Measurements from ENCODE around the gene NEURL1.
"Not testable (repeated sequence)": the region's sequence is repeated elsewhere in the genome, so short reads cannot be mapped to it uniquely, and the experiment has no call there.

NEURL1 gene

DNA sequence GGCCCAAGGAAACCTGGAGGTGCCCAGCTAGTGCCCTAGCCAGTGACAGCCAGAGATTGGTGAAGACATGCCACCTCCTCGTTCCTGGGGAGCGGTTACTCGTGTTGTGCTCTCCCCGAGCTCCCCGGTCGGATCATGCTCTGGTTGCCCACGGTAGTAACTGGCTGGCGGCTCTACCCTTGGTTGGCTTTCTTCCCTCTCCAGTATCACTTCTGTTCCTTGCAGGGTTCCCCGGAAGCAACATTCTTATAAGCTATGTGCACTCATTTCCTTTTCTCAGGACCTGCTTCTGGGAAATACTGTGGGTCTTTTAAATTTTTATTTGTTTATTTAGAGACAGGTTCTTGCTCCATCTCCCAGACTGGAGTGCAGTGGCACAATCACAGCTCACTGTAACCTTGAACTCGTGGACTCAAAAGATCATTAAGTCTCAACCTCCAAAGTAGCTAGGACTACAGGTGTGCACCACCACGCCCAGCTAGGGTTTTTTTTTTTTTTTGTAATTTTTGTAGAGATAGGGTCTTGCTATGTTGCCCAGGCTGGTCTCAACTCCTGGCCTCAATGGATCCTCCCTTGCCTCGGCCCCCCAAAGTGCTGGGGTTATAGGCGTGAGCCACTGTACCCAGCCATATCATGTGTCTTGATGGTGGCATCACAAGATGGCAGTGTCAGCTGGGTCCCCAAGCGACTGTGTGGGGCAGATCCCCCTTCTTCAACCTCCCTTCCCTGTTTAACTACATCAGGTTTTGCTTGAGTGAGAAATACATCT, 27.9 kb upstream of the NEURL1 start:
- no peak for DNase-seq

DNA sequence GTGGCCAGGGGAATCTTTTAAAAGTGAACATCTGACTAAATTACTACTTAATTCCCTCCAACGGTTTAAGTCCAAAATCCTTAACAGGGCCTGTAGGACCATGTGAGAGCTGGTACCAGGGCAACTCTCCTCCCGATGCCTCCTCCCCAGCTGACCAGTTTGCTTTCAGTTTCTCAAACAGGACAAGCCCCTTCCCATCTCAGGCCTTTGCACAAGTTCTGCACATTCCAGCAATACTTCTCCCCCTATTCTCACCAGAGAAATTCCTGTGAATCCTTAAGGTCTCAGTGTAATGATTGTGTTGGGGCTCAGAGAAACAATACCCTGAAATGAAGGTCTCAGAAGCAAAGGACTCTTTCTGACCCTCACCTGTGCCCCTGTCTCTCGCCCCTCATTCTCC, 26.8 kb upstream of the NEURL1 start:
- no peak for DNase-seq

DNA sequence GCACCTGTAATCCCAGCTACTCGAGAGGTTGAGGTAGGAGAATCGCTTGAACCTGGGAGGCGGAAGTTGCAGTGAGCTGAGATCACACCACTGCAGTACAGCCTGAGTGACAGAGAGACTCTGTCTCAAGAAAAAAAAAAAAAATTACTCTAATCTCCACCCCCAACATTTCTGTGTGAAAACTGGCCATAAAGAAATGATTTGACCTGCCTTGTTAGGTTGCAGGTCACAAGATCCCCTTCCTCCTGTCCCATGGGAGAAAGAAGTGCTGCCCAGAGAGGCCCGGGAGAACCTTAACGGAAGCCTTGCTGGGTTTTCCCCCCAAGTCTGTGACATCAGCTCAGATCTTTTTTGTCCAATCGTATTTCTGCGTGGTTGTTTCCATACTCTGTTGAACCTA, 26.1 kb upstream of the NEURL1 start:
- DNase-seq: no peak

DNA sequence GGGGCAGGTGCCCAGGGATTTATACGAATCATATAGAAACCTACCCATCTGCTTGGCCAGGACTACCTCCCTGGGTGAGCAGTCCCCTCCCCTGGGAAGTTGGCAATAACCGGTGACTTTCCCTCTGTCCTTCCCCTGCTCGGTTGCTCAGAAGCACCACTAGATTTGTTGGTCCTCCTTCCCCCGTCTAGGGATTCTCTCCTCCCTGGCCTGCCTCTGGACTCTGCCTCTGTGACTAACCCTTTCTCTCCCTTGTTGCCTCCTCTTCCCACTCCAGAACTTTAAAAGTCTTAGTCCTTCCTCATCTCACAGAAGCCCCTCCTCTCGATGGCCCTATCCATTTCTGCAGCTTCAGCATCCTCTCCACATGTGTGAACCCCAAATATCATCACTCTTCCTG, 24.3 kb upstream of the NEURL1 start:
- no peak for DNase-seq

DNA sequence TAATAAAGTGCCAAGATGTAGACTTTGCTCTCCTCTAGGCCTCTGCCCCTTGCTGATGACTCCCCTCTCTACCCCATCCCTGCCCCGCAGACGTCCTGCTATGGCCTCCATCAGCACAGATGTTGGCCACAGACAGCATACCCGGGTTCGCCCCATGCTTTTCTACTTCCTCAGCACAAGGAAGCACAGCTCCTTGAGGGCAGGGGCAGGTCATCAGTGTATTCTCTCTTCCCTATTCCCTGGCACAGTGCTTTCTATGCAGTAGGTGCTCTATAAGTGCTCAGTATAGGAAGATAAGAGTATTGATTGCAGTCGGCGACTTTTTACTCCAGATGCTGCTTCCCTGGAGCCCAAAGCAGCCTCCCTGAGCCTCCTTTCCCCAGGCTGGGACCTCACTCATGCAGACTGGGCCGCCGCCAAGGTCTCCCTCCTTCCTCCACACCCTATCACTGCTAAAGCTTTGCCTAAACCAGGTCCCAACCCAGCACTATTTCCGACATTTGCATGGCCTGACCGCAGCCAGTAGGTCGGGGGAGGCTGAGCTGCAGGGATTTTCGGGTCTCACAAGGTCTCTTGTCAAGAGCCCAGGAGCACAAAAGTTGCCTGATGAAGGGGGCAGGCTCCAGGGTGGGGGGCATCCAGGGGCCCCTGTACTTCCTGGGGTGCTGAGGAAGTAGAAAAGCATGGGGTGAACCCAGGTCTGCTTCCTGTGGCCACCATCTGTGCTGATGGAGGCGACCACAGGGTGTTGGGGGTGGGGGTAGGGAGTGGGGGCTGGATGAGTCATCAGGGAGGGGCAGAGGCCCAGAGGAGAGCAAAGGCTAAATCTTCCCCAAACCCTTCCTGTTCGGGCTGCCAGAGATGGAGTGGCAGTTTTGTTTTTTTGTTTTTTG, 22.5 kb upstream of the NEURL1 start:
- DNase-seq: peak; percentile 68

DNA sequence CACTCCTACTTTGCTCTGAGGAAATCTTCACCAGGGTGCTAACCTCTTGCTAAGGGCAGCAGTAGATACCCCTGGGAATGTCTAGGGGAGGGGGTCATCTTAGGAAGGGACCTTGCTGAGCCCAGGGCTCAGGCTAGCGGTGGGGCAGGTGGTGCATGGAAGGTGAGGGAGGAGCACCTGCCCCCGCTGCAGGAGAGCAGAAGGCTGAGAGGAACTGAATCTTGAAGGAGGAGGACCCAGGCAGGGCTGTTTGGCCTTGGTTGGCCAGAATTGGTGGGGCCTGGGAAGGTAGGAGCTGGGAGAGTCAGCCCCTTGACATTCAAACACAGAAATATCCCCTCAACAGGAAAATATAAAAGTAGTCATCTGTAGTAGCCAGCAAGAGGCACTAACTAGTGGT, 21.5 kb upstream of the NEURL1 start:
- no peak for DNase-seq

DNA sequence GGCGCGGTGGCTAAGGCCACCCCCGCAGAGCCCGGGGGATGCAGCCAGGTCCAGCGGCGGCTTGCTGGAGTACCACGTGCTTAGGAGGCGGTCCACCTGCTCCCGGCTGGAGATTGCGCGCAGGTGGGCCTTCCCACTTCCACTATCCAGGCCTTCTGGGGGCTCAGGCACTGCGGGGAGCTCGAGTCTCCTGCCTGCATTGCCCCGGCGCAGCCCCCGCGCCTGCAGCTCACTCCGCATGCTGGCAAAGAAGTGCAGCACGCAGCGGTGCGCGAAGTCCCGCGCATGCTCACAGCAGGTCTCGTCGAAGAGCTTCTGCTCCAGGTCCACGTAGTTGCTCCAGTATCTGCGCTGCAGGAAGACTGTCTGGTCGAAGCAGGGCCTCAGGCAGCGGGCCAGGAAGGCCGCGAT, 20.2 kb upstream of the NEURL1 start:
- DNase-seq: no peak

DNA sequence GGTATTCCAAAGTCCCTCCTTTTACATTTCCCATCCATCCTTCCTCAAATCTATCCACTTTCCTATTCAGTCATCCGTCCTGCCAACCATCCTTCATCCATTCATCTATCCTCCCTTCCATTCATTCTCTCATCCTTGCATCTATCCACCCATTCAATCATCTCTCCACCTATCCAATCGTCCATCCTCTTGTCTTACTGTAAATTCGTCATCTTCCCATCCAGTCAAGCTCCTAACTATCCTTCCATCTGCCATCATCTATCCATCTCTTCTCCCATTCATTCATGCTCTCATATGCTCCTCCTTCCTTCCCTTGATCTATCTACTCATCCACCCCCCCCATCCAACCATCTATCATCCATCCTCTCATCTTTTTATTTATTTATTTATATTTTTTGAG, 19.4 kb upstream of the NEURL1 start:
- no peak for DNase-seq

DNA sequence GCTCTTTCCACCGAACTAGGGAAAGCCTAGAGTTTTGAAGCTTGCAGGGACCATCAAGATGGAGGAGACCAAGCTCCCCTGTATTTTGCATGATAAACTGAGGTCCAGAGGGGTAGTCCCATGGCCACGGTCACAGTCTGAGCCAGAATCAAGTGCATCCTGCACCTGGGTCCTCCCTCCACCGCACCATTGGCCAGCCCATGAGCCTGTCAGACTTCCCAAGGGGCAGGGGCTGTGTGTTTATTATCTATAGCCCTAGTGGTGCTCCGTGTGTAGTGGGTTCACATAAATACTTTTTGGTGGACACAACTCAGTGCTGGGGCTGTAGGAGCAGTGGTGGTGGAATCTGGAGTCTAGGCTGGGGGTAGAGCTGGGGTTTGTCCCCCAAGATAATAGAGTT, 18.1 kb upstream of the NEURL1 start:
- no peak for DNase-seq

DNA sequence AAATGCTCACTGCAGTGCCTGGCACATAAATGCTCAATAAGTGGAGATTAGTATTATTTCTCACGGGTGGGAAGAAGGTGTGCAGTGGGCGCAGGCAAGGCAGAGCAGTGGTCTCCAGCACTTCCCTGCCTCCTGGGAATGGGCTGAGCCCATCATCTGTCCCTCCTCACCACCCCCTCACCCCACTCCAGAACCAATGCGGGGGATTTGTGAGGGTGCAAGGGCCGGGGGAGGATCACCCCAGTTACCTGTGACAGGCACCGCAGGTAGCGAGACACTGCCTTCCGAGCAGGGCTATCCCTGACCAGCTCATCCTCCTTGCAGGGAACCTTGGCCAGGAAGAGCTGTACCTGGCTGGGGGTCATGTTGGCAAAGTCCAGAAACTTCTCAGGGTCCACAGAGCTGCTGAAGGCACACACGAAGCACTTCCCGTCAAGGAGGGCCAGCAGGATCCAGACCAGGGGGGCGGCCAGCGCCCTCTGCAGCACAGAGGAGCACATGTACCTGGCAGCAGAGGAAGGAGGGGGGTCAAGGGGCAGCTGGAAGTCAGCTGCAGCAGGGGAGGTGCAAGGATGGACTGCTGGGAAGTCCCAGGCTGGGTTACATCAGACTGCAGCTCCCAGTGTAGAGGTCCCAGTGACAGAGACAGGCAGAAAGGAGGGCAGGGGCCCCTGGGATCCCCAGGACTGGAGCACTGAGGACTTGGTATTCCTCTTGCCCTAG, 17.3 kb upstream of the NEURL1 start:
- DNase-seq: no peak

DNA sequence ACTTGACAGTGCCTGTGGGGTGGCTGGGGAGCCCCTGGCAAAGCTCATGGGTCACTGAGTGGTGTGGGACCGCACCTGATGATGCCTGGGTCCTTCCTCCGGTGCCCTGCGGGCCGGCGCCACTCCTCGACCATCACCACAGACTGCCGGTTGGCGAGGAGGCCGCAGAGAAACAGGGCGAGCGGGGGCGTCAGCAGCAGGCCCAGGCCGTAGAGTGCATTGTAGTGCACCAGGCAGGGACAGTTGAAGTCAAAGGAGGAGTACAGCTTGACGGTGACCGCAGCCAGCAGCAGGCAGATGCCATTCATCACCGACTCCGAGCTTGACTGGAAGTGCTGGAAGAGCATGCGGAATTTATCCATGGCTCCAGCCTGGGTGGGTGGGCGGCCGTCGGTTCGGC, 14.8 kb upstream of the NEURL1 start:
- no peak for DNase-seq

DNA sequence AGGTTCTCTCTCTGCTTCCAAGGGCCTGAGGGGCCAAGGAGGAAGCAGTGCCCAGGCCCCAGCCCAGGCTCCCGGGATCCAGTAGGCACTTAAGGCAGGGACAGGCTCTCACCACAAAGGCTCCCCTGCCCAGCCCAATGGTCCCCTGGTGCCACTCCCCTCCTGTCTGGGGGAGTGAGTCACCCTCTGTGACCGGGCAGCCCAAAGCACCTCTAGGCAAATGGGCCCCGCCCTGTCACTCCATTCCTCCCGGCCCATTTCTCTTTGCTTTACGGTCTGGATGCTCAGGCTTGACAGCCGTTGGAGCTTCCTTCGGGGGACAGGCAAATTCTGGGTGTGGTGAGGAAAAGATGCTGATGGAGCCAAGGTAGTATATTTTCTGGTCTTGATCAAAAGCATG, 14.4 kb upstream of the NEURL1 start, which contains the start of gene CALHM3:
Gene CALHM3, minus strand, starts transcription at position 106 of the 400 bp plus-strand sequence. CDS start 208 bp downstream, outside the sequence.
- no peak for DNase-seq

DNA sequence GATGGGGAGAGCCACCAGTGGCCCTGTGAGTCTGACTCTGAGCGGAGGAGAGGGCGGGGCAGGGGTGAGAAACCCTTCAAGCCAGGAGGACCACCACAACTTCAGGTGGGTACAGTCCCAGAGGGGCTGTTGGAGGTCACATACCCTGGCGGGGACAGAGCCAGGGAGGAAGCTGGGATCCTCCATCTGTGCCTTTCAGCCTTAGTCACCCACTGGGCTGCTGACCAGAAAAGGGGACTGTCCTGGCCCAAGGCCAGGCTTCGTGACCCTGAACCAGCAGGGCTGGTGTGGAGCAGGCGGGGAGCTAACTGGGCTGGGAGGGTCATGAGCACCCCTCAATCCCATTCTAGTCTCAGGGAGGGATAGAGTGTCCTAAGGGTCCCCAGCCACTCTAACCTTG, 13.0 kb upstream of the NEURL1 start:
- DNase-seq: no peak

DNA sequence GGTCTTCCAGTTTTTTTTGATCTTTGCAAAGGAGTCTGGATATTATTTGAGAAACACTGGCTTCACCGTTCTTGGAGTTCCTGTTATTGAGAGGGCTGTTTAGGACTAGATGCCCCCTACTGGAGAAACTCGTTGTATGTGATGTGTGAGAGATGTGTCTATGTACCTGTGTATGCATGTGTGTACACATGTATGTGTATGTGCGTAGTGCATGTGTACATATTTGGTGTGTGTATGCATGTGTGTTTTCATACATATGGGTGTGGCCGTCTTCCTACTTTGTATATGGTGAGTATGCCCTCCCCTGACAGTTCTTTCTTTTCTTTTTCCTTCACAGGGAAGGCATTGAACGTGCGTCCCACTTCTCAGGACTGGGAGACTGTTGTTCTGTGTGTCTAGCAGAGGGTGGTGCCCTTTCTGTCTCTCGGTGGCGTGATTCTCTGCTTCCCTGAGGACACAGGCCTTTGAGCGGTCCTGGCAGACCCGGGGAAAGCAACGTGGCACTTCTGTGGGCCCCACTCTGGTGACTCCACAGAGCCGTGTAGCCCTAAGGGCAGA, 11.5 kb upstream of the NEURL1 start:
- peak; percentile 12 for DNase-seq

DNA sequence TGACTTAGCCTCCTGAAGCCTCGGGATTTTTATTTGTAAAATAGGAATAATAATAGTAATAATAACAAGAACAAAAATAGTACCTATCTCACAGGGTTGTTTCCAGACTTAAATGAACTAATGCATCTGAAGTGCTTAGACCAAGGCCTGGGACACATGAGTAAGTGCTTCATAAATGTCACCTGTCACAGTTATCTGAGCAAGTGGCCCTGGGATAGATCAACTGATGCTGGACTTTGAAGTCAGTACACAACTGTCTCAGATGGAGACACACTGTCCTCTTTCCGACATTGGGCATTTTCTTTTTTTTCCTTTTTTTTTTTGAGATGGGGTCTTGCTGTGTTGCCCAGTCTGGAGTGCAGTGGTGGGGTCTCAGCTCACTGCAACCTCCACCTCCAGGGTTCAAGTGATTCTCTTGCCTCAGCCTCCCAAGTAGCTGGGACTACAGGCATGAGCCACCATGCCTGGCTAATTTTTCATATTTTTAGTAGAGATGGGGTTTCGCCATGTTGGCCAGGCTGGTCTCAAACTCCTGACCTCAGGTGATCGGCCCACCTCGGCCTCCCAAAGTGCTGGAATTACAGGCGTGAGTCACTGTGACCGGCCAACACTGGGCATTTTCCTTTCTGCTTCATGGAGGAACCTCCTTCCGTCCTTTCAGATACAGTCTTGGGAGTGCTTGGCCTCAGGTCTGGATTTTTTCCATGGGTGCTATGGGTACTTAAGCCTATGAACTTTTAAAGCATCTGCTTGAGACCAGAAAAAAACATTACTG, 6.7 kb upstream of the NEURL1 start:
- not testable (repeated sequence) for DNase-seq

DNA sequence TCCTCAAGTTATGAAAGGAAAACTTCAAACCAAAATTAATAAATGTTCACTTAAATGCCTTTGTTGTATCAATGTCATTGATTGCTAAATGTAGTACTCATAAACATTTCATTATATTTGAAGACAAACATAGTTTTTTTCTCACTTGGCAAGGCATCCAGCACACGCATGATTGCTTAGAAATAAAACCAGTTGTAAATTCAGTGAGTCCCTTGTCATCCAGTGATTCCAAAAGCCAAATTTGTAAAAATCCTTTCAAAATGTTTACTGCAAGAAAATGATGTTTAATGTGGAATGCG, 6.1 kb upstream of the NEURL1 start:
- DNase-seq: no peak

DNA sequence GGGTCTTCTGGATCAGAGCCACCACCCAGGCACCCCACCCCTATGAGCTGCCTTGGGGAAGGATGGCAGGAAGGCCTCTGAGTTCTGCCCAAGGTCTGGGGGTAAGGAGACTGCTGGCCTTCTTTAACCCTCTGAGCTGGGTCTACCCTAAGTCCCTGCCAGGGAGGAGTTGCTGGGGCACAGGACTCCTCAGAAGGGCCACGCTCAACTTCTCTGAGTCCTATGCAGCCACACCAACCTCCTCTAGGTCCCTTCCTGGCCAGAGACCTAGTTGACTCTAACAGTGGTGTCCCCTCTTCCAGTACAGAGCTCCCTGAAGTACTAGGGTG, 2.6 kb upstream of the NEURL1 start:
- DNase-seq: no peak

DNA sequence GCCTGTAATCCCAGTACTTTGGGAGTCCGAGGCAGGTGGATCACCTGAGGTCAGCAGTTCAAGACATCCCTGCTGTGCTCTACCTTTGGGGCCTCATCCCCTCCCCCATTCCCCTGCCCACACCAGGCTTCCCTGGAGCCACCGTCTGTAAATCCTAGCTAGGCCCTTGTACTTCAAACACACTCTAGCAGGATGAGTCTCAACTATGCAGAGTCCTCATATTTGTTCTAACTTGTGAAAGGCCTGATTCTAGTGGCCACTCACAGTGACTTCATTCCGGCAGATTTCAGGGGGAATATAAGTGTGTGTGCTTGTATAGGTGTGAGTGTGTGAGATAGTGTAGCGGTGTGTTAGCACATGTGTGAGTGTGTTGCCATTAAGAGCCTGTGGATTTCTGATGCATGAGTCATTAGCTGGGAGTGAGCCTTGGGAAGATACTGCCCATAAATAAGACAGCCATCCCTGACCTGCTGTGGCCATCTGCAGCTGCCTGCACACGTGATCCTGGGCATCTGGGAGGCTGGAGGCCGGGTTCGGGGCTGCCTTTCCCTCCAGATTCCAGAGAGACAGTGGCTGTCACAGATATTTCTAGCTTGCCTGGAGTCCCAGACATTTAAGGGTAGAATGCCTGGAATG, 1.7 kb upstream of the NEURL1 start:
- no peak for DNase-seq

DNA sequence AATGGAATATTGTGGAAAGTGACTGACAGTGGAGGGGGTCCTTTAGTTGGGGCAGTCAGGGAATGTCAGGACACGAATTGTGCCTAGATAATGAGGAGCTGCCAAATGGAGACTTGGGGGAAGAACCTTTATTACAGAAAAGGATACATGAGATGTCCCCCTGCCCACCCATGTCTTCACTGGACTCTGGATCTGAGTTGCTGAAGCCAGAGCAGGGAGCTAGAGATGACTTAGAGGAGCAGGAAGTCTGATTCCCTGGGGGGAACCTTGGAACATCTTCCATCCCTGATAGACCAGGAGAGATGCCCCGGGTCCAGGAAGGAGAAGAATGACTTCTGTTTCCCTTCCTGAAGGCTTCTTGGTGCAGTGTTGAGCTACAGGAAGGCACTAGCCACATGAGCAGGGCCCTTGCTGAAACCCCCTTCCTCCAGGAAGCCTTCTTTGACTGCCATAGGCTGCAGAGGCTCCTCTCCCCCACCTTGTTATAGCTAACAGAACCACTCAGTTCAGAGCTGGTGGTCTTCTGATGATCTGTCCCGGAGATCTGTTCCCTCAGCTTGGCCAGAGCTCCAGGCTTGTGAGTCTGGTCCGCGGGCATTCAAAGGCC, 747 bp upstream of the NEURL1 start:
- no peak for DNase-seq

DNA sequence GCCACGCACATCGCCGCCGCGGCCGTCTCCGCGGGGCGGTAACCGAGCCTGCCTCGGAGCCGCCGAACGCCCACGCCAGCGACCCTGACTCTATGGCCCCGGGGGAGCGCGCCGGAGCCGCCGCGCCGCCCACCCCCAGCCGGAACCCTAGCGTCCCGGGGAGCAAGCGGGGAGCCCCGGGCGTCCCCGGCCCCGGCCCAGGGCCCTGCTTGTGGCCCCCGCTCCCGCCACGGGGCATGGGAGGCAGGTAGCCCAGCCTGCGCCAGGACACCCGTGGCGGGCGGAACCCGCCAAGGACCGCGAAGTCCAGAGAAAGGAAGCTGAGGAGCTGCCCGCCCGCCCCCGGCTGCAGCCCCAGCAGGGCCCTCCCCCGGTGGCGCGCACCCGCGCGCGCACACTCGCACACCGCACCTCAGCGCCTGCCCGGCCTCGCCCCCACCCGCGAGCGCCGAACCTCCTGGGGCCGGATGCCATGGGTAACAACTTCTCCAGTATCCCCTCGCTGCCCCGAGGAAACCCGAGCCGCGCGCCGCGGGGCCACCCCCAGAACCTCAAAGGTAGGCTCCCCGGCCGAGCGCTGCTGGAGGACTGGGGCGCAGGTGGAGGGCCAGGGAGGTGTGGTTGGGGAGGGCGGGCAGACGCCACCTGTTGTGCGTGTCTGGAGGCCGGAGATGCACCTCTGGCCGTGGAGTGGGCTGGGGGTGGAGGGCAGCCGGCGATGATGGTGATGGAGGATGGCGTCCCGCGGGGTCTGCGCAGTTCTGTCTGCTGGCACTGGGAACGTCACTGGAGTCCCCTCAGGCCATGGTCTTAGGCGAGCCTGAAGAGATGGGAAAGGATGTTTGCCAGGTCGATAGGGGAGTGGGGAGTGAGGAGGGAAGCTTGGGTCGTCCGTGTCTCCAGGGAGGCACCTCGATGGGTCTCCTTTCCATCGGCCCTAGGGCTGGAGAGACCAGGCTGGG, 692 bp downstream of the NEURL1 start:
- DNase-seq: peak; percentile 6

DNA sequence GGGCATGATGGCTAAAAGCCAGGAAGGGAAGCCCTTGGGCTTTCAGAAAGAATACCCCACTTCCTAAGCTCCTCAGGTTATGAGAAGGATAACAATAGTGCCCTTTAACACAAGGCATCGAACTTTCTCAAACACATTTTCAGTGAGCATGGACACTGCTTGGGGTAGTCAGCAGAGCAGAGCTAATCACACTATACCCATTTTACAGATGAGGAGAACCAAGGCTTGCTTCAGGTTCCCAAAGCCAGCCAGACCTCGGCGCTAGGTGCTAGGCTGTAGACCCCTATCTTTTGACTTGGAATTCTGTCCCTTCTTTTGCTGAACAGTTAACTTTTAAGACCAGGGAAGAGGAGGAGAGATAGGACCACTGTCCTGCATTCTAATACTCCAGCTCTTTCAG, 1.8 kb downstream of the NEURL1 start:
- DNase-seq: no peak
